ENCODE data around the gene SIRT4. TPM values are rescaled to one million over a fixed set of nuclear protein-coding genes. Genes with fewer than 3 reads are reported as not detected.
"Not testable (repeated sequence)": the region's sequence is repeated elsewhere in the genome, so short reads cannot be mapped to it uniquely, and the experiment has no call there.

SIRT4 gene
- total RNA-seq, 1 donor from 2014 or later = 2.7 TPM

DNA sequence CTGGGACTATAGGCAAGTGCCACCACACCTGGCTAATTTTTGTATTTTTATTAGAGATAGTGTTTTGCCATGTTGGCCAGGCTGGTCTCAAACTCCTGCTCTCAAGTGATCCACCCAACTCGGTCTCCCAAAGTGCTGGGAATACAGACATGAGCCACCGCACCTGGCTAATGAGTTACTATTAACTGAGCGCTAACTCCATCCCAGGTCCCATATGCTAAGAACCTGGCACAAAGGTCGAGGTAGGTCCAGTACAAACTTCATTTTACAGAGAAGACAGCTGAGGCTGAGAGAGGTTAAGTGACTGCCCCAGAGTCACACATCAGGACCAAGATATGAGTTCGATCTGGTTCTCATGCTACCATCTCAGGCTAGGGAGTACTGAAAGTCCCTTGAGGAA, 29.9 kb downstream of the SIRT4 start:
- Mint-ChIP-seq H3K36me3 (ENCODE audit: low read depth, unreplicated experiment) (no peaks in the 10 kb centered on the region), H3K4me1 (ENCODE audit: low read depth, unreplicated experiment) (no peaks in the 10 kb centered on the region), H3K4me3 (ENCODE audit: unreplicated experiment) (no peak overlapping the region), H3K9me3 (ENCODE audit: unreplicated experiment) (peaks cover 13% of the 10 kb centered on the region), H3K27me3 (ENCODE audit: low read depth, unreplicated experiment) (peaks cover 17% of the 10 kb centered on the region), H3K27ac (ENCODE audit: unreplicated experiment) (no peak overlapping the region)
- H3K4me3 ChIP-seq (ENCODE audit: insufficient read depth, low read depth, low read length) = no peak overlapping the region
- H3K9me3 ChIP-seq (ENCODE audit: insufficient read depth, low read depth, low read length) = no peaks in the 10 kb centered on the region
- no peak overlapping the region for H3K9ac ChIP-seq (ENCODE audit: low read length)
- H2AFZ ChIP-seq (ENCODE audit: low read depth, low read length) = no peak overlapping the region
- H3K27me3 ChIP-seq (ENCODE audit: insufficient read depth, low read length) = peaks cover 4% of the 10 kb centered on the region
- DNase-seq (ENCODE audit: low read depth) (no peak), FAIRE-seq (no peak)
- no peak overlapping the region for H3K27ac ChIP-seq (ENCODE audit: low read depth, low read length)
- H3K79me2 ChIP-seq (ENCODE audit: insufficient read depth, low read length) = no peaks in the 10 kb centered on the region
- H3K4me2 ChIP-seq (ENCODE audit: low read length) = no peak overlapping the region
- TF ChIP-seq EZH2 (IDR thresholded peaks at IDR 0.05; ENCODE audit: insufficient read depth, low read length) = no peak
- TF ChIP-seq, protein P1, sequence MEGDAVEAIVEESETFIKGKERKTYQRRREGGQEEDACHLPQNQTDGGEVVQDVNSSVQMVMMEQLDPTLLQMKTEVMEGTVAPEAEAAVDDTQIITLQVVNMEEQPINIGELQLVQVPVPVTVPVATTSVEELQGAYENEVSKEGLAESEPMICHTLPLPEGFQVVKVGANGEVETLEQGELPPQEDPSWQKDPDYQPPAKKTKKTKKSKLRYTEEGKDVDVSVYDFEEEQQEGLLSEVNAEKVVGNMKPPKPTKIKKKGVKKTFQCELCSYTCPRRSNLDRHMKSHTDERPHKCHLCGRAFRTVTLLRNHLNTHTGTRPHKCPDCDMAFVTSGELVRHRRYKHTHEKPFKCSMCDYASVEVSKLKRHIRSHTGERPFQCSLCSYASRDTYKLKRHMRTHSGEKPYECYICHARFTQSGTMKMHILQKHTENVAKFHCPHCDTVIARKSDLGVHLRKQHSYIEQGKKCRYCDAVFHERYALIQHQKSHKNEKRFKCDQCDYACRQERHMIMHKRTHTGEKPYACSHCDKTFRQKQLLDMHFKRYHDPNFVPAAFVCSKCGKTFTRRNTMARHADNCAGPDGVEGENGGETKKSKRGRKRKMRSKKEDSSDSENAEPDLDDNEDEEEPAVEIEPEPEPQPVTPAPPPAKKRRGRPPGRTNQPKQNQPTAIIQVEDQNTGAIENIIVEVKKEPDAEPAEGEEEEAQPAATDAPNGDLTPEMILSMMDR (IDR thresholded peaks at IDR 0.05; ENCODE audit: insufficient read depth, low read depth, low read length) = no peak
- no peaks in the 10 kb centered on the region for H4K20me1 ChIP-seq (ENCODE audit: insufficient read depth, low read length)
- no peaks in the 10 kb centered on the region for H3K4me1 ChIP-seq (ENCODE audit: insufficient read depth, low read length)
- H3K36me3 ChIP-seq (ENCODE audit: insufficient read depth, low read length) = no peaks in the 10 kb centered on the region

DNA sequence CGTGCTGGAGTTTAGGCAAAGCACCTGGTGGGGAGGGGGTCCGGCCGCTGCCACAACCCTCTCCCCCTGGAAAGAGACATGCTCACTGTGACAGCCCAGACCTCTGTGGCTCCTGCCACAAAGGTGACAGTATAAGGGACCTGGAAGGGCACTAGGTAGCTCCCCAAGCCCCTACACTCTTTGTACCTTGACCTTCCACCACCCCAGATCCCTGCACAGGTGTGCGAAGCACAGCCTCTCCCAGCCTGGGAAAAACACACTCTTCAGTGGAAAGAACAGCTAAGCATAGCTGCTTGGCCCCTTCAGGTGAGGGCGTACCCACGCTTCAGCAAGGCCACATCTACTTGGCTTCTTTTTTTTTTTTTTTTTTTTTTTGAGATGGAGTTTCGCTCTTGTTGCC, 30.4 kb downstream of the SIRT4 start:
- Mint-ChIP-seq H3K27ac (ENCODE audit: unreplicated experiment) (no peak overlapping the region), H3K36me3 (ENCODE audit: low read depth, unreplicated experiment) (no peaks in the 10 kb centered on the region), H3K4me1 (ENCODE audit: low read depth, unreplicated experiment) (no peaks in the 10 kb centered on the region), H3K9me3 (ENCODE audit: unreplicated experiment) (peaks cover 17% of the 10 kb centered on the region), H3K27me3 (ENCODE audit: low read depth, unreplicated experiment) (peaks cover 17% of the 10 kb centered on the region), H3K4me3 (ENCODE audit: unreplicated experiment) (no peak overlapping the region)
- TF ChIP-seq EZH2 (IDR thresholded peaks at IDR 0.05; ENCODE audit: insufficient read depth, low read length) = no peak
- TF ChIP-seq, protein P1 (IDR thresholded peaks at IDR 0.05; ENCODE audit: insufficient read depth, low read depth, low read length) = no peak
- Histone ChIP-seq H3K9ac (ENCODE audit: low read length) (no peak overlapping the region), H3K4me3 (ENCODE audit: insufficient read depth, low read depth, low read length) (no peak overlapping the region), H3K4me1 (ENCODE audit: insufficient read depth, low read length) (no peaks in the 10 kb centered on the region), H4K20me1 (ENCODE audit: insufficient read depth, low read length) (no peaks in the 10 kb centered on the region), H3K27ac (ENCODE audit: low read depth, low read length) (no peak overlapping the region), H3K9me3 (ENCODE audit: insufficient read depth, low read depth, low read length) (no peaks in the 10 kb centered on the region), H2AFZ (ENCODE audit: low read depth, low read length) (no peak overlapping the region), H3K79me2 (ENCODE audit: insufficient read depth, low read length) (no peaks in the 10 kb centered on the region), H3K4me2 (ENCODE audit: low read length) (no peak overlapping the region), H3K27me3 (ENCODE audit: insufficient read depth, low read length) (peaks cover 4% of the 10 kb centered on the region), H3K36me3 (ENCODE audit: insufficient read depth, low read length) (no peaks in the 10 kb centered on the region)
- no peak for FAIRE-seq
- DNase-seq (ENCODE audit: low read depth) = no peak

DNA sequence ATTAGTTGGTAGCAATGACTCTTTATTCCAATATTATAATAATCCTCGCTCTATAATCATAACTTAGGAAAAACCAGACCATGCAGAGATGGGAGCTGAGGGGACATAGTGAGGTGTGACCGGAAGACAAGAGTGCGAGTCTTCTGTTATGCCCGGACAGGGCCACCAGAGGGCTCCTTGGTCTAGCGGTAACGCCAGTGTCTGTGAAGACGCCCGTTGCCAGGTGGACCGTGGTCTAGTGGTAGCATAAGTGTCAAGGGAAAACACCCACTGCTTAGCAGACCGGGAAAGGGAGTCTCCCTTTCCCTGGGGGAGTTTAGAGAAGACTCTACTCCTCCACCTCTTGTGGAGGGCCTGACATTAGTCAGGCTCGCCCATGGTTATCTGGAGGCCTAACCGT, 33.3 kb downstream of the SIRT4 start:
- H3K9ac ChIP-seq (ENCODE audit: low read length); H3K4me1 ChIP-seq (ENCODE audit: insufficient read depth, low read length); H3K36me3 Mint-ChIP-seq (ENCODE audit: low read depth, unreplicated experiment); H3K36me3 ChIP-seq (ENCODE audit: insufficient read depth, low read length); FAIRE-seq; H4K20me1 ChIP-seq (ENCODE audit: insufficient read depth, low read length); H3K4me3 ChIP-seq (ENCODE audit: insufficient read depth, low read depth, low read length); H3K27me3 ChIP-seq (ENCODE audit: insufficient read depth, low read length); H3K27ac Mint-ChIP-seq (ENCODE audit: unreplicated experiment); H3K27ac ChIP-seq (ENCODE audit: low read depth, low read length); H2AFZ ChIP-seq (ENCODE audit: low read depth, low read length); H3K9me3 ChIP-seq (ENCODE audit: insufficient read depth, low read depth, low read length); H3K79me2 ChIP-seq (ENCODE audit: insufficient read depth, low read length); H3K4me1 Mint-ChIP-seq (ENCODE audit: low read depth, unreplicated experiment); H3K4me2 ChIP-seq (ENCODE audit: low read length); H3K4me3 Mint-ChIP-seq (ENCODE audit: unreplicated experiment): not testable (repeated sequence)
- TF ChIP-seq, protein P1 (IDR thresholded peaks at IDR 0.05; ENCODE audit: insufficient read depth, low read depth, low read length) = peak; percentile 56
- DNase-seq (ENCODE audit: low read depth) = peak; percentile 30
- H3K9me3 Mint-ChIP-seq (ENCODE audit: unreplicated experiment) = peaks cover 24% of the 10 kb centered on the region
- H3K27me3 Mint-ChIP-seq (ENCODE audit: low read depth, unreplicated experiment) = peaks cover 11% of the 10 kb centered on the region

DNA sequence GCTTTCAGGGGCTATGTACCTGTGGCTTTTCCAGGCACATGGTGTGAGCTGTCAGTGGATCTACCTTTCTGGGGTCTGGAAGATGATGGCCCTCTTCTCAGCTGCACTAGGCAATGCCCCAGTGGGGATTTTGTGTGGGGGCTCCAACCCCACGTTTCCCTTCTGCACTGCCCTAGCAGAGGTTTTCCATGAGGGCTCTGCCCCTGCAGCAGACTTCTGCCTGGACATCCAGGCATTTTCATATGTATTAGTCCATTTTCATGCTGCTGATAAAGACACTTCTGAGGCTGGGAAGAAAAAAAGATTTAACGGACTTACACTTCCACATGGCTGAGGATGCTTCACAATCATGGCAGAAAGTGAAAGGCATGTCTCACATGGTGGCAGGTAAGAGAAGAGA, 34.3 kb downstream of the SIRT4 start:
- not testable (repeated sequence) for H3K36me3 ChIP-seq (ENCODE audit: insufficient read depth, low read length); H3K4me1 ChIP-seq (ENCODE audit: insufficient read depth, low read length); H3K36me3 Mint-ChIP-seq (ENCODE audit: low read depth, unreplicated experiment); H3K27me3 Mint-ChIP-seq (ENCODE audit: low read depth, unreplicated experiment); H3K9me3 ChIP-seq (ENCODE audit: insufficient read depth, low read depth, low read length); H3K4me3 Mint-ChIP-seq (ENCODE audit: unreplicated experiment); H3K4me3 ChIP-seq (ENCODE audit: insufficient read depth, low read depth, low read length); H4K20me1 ChIP-seq (ENCODE audit: insufficient read depth, low read length); H3K79me2 ChIP-seq (ENCODE audit: insufficient read depth, low read length); H3K4me2 ChIP-seq (ENCODE audit: low read length); H3K27ac ChIP-seq (ENCODE audit: low read depth, low read length); H2AFZ ChIP-seq (ENCODE audit: low read depth, low read length); H3K27me3 ChIP-seq (ENCODE audit: insufficient read depth, low read length); H3K4me1 Mint-ChIP-seq (ENCODE audit: low read depth, unreplicated experiment); DNase-seq (ENCODE audit: low read depth); H3K9ac ChIP-seq (ENCODE audit: low read length); H3K27ac Mint-ChIP-seq (ENCODE audit: unreplicated experiment); FAIRE-seq
- peaks cover 24% of the 10 kb centered on the region for H3K9me3 Mint-ChIP-seq (ENCODE audit: unreplicated experiment)
